Epithelial cell of esophagus (primary cell): Measurements from ENCODE around the gene SMARCD3.

Source experiments
- DNase-seq: peaks from one replicate; pipeline ENCODE4 v3.0.0; 2010; ENCODE audit warnings: low read depth
- H3K4me3 ChIP-seq: 2 replicates; pipeline ENCODE4 v1.5.1; 2011; ENCODE audit warnings: mild to moderate bottlenecking, low read length, control low read depth
- TF ChIP-seq, protein P1 (sequence below): IDR thresholded peaks from 2 replicates; pipeline ENCODE4 v1.5.1; 2011; ENCODE audit warnings: low read depth, mild to moderate bottlenecking, low read length, control low read depth, inconsistent platforms; ENCODE audit not compliant: insufficient read depth; ENCODE audit errors: missing control alignments

The SMARCD3 gene

DNA sequence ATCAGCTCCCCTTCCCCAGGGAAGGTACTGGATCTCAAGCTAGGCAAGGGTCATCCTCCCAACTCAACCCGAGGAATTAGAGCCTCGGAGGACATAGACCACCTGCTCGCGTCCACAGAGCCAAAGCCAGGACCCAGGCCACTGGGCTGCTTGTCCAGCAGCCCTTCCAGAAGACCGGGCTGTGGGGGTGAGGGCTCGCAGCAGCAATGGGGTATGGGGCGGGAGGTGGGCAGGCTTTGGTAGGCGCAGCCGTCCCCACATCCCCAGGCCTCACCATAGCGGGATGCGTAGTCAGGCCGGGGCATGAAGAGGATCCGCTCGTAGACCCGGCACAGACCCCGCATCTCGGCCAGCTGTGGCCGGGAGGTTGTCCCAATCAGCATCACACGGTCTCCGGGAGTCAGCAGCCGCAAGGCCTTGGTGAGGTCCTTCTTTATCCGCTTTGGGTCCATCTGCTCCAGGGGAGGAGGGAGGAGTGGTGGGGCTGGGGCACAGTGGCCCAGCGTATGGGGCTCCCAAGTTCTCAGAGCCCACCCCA is 56.4 kb downstream of the SMARCD3 start:
- no peak for DNase-seq
- no peak overlapping the region for H3K4me3 ChIP-seq
- TF ChIP-seq, protein P1, sequence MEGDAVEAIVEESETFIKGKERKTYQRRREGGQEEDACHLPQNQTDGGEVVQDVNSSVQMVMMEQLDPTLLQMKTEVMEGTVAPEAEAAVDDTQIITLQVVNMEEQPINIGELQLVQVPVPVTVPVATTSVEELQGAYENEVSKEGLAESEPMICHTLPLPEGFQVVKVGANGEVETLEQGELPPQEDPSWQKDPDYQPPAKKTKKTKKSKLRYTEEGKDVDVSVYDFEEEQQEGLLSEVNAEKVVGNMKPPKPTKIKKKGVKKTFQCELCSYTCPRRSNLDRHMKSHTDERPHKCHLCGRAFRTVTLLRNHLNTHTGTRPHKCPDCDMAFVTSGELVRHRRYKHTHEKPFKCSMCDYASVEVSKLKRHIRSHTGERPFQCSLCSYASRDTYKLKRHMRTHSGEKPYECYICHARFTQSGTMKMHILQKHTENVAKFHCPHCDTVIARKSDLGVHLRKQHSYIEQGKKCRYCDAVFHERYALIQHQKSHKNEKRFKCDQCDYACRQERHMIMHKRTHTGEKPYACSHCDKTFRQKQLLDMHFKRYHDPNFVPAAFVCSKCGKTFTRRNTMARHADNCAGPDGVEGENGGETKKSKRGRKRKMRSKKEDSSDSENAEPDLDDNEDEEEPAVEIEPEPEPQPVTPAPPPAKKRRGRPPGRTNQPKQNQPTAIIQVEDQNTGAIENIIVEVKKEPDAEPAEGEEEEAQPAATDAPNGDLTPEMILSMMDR: no peak

DNA sequence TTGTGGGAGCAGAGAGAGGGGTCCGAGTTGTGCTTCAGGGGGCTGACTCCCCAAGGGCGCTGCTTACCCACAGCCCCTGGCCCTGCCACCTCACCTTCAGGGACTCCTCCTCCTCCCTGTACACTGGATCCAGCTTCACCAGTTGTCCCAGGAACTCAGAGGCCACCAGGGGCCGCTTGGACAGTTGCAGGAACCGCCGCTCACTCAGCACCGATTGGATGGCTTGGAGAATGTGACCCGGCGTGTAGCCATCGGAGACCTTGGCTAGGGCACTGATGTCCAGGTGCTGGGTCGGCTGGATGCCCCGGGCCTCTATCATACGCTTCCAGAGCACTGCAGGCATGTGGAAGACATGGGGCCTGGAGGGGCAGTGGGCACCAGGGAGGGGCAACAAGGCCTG is 57.0 kb downstream of the SMARCD3 start:
- no peak for DNase-seq
- H3K4me3 ChIP-seq: no peak overlapping the region
- TF ChIP-seq, protein P1: no peak

DNA sequence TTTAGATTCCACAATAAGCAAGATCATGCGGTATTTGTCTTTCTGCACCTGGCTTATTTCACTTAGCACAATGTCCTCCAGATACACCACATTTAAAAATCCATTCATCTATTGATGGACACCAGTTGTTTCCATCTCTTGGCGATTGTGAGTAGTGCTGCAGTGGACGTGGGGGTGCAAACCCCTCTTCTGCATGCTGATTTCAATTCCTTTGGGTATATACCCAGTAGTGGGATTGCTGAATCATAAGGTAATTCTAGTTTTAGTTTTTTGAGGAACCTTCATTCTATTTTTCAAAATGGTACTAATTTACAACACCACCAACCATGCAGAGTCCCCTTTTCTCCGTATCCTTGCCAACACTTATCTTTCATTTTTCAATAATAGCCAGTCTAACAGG is 59.5 kb downstream of the SMARCD3 start:
- no peak for DNase-seq
- TF ChIP-seq, protein P1: no peak
- no peak overlapping the region for H3K4me3 ChIP-seq
